Measurements from ENCODE around the gene PEX26.

PEX26 gene

DNA sequence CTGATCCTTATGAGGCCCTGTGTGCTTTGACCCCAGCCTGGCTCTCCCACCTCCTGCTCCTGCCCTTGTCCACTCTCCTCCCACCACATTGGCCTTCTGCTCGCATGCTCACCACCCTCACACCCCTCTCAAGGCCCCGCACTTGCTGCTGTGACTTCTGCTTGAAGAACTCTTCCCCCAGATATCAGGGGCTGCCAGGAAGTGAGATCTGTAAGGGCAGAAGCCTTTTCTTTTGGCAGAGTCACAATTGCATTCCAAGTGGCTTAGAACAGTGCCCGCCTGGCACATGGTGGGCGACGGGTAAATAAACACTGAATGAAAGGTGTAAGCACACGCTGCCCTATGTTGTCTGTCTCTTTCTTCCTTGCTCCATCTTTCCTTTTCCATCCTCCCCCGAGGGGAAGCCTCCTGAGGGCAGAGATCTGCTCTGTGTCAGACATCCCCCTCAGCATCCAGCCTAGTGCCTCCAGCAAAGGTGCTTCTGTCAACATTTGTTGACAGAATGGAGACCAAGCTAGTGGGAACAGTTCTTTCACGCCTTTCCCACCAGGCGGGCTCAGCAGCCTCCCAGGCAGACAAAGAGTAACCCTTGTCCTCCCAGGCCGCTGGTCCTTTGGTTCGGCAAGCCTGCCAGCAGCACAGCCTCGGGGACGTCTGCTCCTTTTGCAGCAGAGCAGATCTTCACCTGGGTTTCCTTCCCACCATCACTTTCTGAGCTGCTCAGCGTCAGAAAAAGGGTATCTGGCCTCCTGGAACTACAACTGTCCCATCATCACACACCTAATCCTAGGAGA is 10.0 kb upstream of the PEX26 start:
- H3K36me3 ChIP-seq (ENCODE audit: insufficient read depth, low read length): no peaks in the 10 kb centered on the region
- no peak overlapping the region for H3K27ac ChIP-seq (ENCODE audit: low read length)
- no peak overlapping the region for H2AFZ ChIP-seq (ENCODE audit: low read depth, low read length)
- peaks cover 32% of the 10 kb centered on the region for H3K27me3 ChIP-seq (ENCODE audit: insufficient read depth, low read length, poor library complexity)
- H3K4me1 ChIP-seq (ENCODE audit: insufficient read depth, low read length): no peaks in the 10 kb centered on the region
- no peak overlapping the region for H3K4me2 ChIP-seq (ENCODE audit: insufficient read depth, low read length)
- H3K9me3 ChIP-seq (ENCODE audit: insufficient read depth, low read length, severe bottlenecking): no peaks in the 10 kb centered on the region
- DNase-seq (no peak), ATAC-seq (ENCODE audit: insufficient read depth, low read depth) (no peak)
- TF ChIP-seq, protein P1, sequence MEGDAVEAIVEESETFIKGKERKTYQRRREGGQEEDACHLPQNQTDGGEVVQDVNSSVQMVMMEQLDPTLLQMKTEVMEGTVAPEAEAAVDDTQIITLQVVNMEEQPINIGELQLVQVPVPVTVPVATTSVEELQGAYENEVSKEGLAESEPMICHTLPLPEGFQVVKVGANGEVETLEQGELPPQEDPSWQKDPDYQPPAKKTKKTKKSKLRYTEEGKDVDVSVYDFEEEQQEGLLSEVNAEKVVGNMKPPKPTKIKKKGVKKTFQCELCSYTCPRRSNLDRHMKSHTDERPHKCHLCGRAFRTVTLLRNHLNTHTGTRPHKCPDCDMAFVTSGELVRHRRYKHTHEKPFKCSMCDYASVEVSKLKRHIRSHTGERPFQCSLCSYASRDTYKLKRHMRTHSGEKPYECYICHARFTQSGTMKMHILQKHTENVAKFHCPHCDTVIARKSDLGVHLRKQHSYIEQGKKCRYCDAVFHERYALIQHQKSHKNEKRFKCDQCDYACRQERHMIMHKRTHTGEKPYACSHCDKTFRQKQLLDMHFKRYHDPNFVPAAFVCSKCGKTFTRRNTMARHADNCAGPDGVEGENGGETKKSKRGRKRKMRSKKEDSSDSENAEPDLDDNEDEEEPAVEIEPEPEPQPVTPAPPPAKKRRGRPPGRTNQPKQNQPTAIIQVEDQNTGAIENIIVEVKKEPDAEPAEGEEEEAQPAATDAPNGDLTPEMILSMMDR (IDR thresholded peaks at IDR 0.05; ENCODE audit: borderline replicate concordance, extremely low read depth, low read length, poor library complexity, severe bottlenecking): no peak
- TF ChIP-seq EZH2 (IDR thresholded peaks at IDR 0.05; ENCODE audit: borderline replicate concordance, low read depth, low read length, severe bottlenecking): no peak
- no peaks in the 10 kb centered on the region for H4K20me1 ChIP-seq (ENCODE audit: insufficient read depth, low read length)
- no peak overlapping the region for H3K4me3 ChIP-seq (ENCODE audit: low read depth in 1 of 2, low read length in 2 of 2)
- H3K9ac ChIP-seq (ENCODE audit: low read depth, low read length): no peak overlapping the region
- H3K79me2 ChIP-seq (ENCODE audit: insufficient read depth, low read length): no peaks in the 10 kb centered on the region

DNA sequence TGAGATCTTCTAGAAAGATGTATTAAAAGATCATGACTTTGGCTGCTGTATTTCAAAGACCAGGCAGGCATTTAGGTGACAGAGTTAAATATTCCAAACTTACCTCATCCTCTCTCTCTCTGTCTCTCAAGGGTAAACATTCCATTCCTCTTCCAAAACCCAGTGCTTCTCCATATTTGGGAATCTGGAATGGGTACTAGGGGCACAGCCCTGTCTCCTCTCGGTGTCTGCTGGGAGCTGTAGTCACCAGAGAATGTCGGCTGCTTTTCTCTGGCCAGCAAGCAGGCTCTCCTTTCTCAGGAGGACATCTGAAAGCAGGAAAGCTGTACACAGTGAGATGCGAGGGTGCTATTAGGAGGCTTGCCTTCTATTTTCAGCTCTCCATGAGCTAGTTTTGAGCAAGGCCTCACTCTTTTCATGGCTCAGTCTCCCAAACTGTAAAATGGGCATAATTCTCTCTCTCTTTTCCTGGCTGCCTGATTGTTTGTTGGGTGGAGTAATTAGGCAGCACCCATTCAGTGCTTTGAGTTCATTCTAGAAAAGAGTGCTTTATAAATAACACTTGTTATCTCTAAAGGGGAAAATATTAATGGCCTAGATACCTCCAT is 9.3 kb upstream of the PEX26 start:
- Histone ChIP-seq H3K36me3 (ENCODE audit: insufficient read depth, low read length) (no peaks in the 10 kb centered on the region), H3K27ac (ENCODE audit: low read length) (no peak overlapping the region), H3K9me3 (ENCODE audit: insufficient read depth, low read length, severe bottlenecking) (no peaks in the 10 kb centered on the region), H3K79me2 (ENCODE audit: insufficient read depth, low read length) (no peaks in the 10 kb centered on the region), H3K9ac (ENCODE audit: low read depth, low read length) (no peak overlapping the region), H4K20me1 (ENCODE audit: insufficient read depth, low read length) (no peaks in the 10 kb centered on the region), H3K4me2 (ENCODE audit: insufficient read depth, low read length) (no peak overlapping the region), H3K4me3 (ENCODE audit: low read depth in 1 of 2, low read length in 2 of 2) (no peak overlapping the region), H3K27me3 (ENCODE audit: insufficient read depth, low read length, poor library complexity) (peaks cover 32% of the 10 kb centered on the region), H3K4me1 (ENCODE audit: insufficient read depth, low read length) (no peaks in the 10 kb centered on the region), H2AFZ (ENCODE audit: low read depth, low read length) (no peak overlapping the region)
- TF ChIP-seq, protein P1 (IDR thresholded peaks at IDR 0.05; ENCODE audit: borderline replicate concordance, extremely low read depth, low read length, poor library complexity, severe bottlenecking): no peak
- TF ChIP-seq EZH2 (IDR thresholded peaks at IDR 0.05; ENCODE audit: borderline replicate concordance, low read depth, low read length, severe bottlenecking): no peak
- DNase-seq: no peak
- no peak for ATAC-seq (ENCODE audit: insufficient read depth, low read depth)

DNA sequence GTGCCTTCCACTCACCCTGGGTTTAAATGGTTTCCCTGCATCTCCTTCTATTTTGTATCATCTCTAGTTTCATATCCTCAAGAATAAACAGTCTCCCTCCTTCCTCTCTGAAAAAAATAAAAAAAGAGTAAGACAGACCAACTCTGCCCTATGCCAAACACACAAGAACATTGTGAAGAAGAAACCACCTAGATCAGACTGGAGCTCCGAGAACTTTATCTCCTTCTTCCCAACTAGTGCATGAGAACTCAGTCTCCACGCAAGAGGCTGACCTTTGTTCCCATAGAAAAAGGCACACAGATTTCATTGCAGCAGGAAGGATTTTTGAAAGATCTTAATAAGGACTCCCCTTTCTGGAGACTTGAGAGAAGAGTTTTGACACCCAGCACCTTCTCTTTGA is 8.7 kb upstream of the PEX26 start:
- no peak overlapping the region for H3K27ac ChIP-seq (ENCODE audit: low read length)
- DNase-seq (no peak), ATAC-seq (ENCODE audit: insufficient read depth, low read depth) (no peak)
- no peak overlapping the region for H3K4me3 ChIP-seq (ENCODE audit: low read depth in 1 of 2, low read length in 2 of 2)
- no peak overlapping the region for H2AFZ ChIP-seq (ENCODE audit: low read depth, low read length)
- no peaks in the 10 kb centered on the region for H3K4me1 ChIP-seq (ENCODE audit: insufficient read depth, low read length)
- no peaks in the 10 kb centered on the region for H3K79me2 ChIP-seq (ENCODE audit: insufficient read depth, low read length)
- H4K20me1 ChIP-seq (ENCODE audit: insufficient read depth, low read length): no peaks in the 10 kb centered on the region
- no peak overlapping the region for H3K9ac ChIP-seq (ENCODE audit: low read depth, low read length)
- no peak overlapping the region for H3K4me2 ChIP-seq (ENCODE audit: insufficient read depth, low read length)
- H3K27me3 ChIP-seq (ENCODE audit: insufficient read depth, low read length, poor library complexity): peaks cover 32% of the 10 kb centered on the region
- TF ChIP-seq EZH2 (IDR thresholded peaks at IDR 0.05; ENCODE audit: borderline replicate concordance, low read depth, low read length, severe bottlenecking): no peak
- TF ChIP-seq, protein P1 (IDR thresholded peaks at IDR 0.05; ENCODE audit: borderline replicate concordance, extremely low read depth, low read length, poor library complexity, severe bottlenecking): no peak
- no peaks in the 10 kb centered on the region for H3K9me3 ChIP-seq (ENCODE audit: insufficient read depth, low read length, severe bottlenecking)
- H3K36me3 ChIP-seq (ENCODE audit: insufficient read depth, low read length): no peaks in the 10 kb centered on the region

Data from DND-41 (cell line).